HG03060 (cell line): Measurements from ENCODE around the gene LRPPRC.
"Not testable (repeated sequence)": the region's sequence is repeated elsewhere in the genome, so short reads cannot be mapped to it uniquely, and the experiment has no call there.

Source experiments
- ATAC-seq: cut with Tn5 transposase; IDR thresholded peaks from one replicate; pipeline ENCODE4 v1.9.1; 2021; ENCODE audit warnings: low read depth, moderate number of reproducible peaks; ENCODE audit not compliant: unreplicated experiment

The LRPPRC gene

GRCh38 chr2:43925431-43925830 lies 70.4 kb downstream of the LRPPRC start:
- no peak for ATAC-seq

- ATAC-seq: no peak
Observed at GRCh38 chr2:43924463-43924862, 71.3 kb downstream of the LRPPRC start.

- not testable (repeated sequence) for ATAC-seq
Observed at GRCh38 chr2:43911136-43911790, 84.5 kb downstream of the LRPPRC start.

- ATAC-seq: no peak
Observed at GRCh38 chr2:43906448-43907109, 89.2 kb downstream of the LRPPRC start.

GRCh38 chr2:43905871-43906270 lies 89.9 kb downstream of the LRPPRC start:
- ATAC-seq: no peak

GRCh38 chr2:43905371-43905803 lies 90.4 kb downstream of the LRPPRC start:
- ATAC-seq: no peak

GRCh38 chr2:43899589-43899988 lies 96.2 kb downstream of the LRPPRC start:
- ATAC-seq: no peak

GRCh38 chr2:43898838-43899346 lies 96.9 kb downstream of the LRPPRC start:
- no peak for ATAC-seq

- no peak for ATAC-seq
Observed at GRCh38 chr2:43898134-43898837, 97.5 kb downstream of the LRPPRC start.

- ATAC-seq: no peak
Observed at GRCh38 chr2:43897492-43897891, 98.3 kb downstream of the LRPPRC start.

GRCh38 chr2:43896906-43897305 lies 98.9 kb downstream of the LRPPRC start:
- ATAC-seq: no peak

GRCh38 chr2:43894743-43895142 lies 101.0 kb downstream of the LRPPRC start:
- no peak for ATAC-seq

- no peak for ATAC-seq
Observed at GRCh38 chr2:43890855-43891254, 104.9 kb downstream of the LRPPRC start.

- ATAC-seq: no peak
Observed at GRCh38 chr2:43889416-43889815, 106.4 kb downstream of the LRPPRC start.

- ATAC-seq: no peak
Observed at GRCh38 chr2:43887176-43887575, 108.6 kb downstream of the LRPPRC start.

- no peak for ATAC-seq
Observed at GRCh38 chr2:43885132-43885632, 110.6 kb downstream of the LRPPRC start.

- no peak for ATAC-seq
Observed at GRCh38 chr2:43884689-43885088, 111.1 kb downstream of the LRPPRC start.

GRCh38 chr2:43882312-43882711 lies 113.5 kb downstream of the LRPPRC start:
- ATAC-seq: no peak

- ATAC-seq: no peak
Observed at GRCh38 chr2:43880952-43881351, 114.8 kb downstream of the LRPPRC start.

GRCh38 chr2:43880471-43880870 lies 115.3 kb downstream of the LRPPRC start:
- no peak for ATAC-seq

GRCh38 chr2:43879261-43879660 lies 116.5 kb downstream of the LRPPRC start:
- ATAC-seq: no peak
